H9 (cell line): ENCODE data around the gene APCDD1L. TPM values are rescaled to one million over a fixed set of nuclear protein-coding genes. Genes with fewer than 3 reads are reported as not detected.

ENCODE experiments used
- DNase-seq: peaks from one replicate; pipeline ENCODE4 v3.0.0-alpha.2; 2017
- H2AFZ ChIP-seq: one replicate; pipeline ENCODE4 v1.6.1; 2013; ENCODE audit warnings: mild to moderate bottlenecking, low read length, control low read depth, moderate library complexity
- H2AK5ac ChIP-seq: 2 replicates; pipeline ENCODE4 v1.6.1; 2013; ENCODE audit warnings: low read length, control low read depth, mixed read lengths; ENCODE audit not compliant: insufficient read length
- H2BK120ac ChIP-seq: one replicate; pipeline ENCODE4 v1.6.1; 2013; ENCODE audit warnings: low read depth, mild to moderate bottlenecking, low read length, control low read depth, inconsistent platforms; ENCODE audit not compliant: poor library complexity, severe bottlenecking
- H2BK12ac ChIP-seq: 2 replicates; pipeline ENCODE4 v1.6.1; 2013; ENCODE audit warnings: low read length, control low read depth, mixed read lengths, low read depth; ENCODE audit not compliant: insufficient read length
- H2BK15ac ChIP-seq: 2 replicates; pipeline ENCODE4 v1.6.1; 2013; ENCODE audit warnings: low read depth, low read length, control low read depth
- H2BK20ac ChIP-seq: one replicate; pipeline ENCODE4 v1.6.1; 2013; ENCODE audit warnings: low read depth, mild to moderate bottlenecking, low read length, control low read depth, inconsistent platforms; ENCODE audit not compliant: poor library complexity, severe bottlenecking
- H2BK5ac ChIP-seq: 2 replicates; pipeline ENCODE4 v1.6.1; 2013; ENCODE audit warnings: low read length, control low read depth, mixed read lengths; ENCODE audit not compliant: insufficient read length
- H3K14ac ChIP-seq: 2 replicates; pipeline ENCODE4 v1.6.1; 2013; ENCODE audit warnings: low read length, control low read depth; ENCODE audit not compliant: insufficient read depth
- H3K18ac ChIP-seq: 2 replicates; pipeline ENCODE4 v1.6.1; 2013; ENCODE audit warnings: low read depth, mild to moderate bottlenecking, mixed read lengths, low read length, control low read depth; ENCODE audit not compliant: insufficient read length
- H3K23ac ChIP-seq: 2 replicates; pipeline ENCODE4 v1.6.1; 2013; ENCODE audit warnings: low read length, control low read depth, mixed read lengths, low read depth; ENCODE audit not compliant: insufficient read length
- H3K23me2 ChIP-seq: 2 replicates; pipeline ENCODE4 v1.6.1; 2013; ENCODE audit warnings: low read depth, mild to moderate bottlenecking, mixed read lengths, low read length, control low read depth; ENCODE audit not compliant: insufficient read length, poor library complexity, severe bottlenecking
- H3K27ac ChIP-seq: 2 replicates; pipeline ENCODE4 v1.5.1; 2013; ENCODE audit warnings: low read length, control low read depth, mixed read lengths, low read depth; ENCODE audit not compliant: insufficient read length
- H3K27me3 ChIP-seq: 2 replicates; pipeline ENCODE4 v1.6.1; 2013; ENCODE audit warnings: low read length, control low read depth, inconsistent platforms; ENCODE audit not compliant: insufficient read depth
- H3K4ac ChIP-seq: 2 replicates; pipeline ENCODE4 v1.6.1; 2013; ENCODE audit warnings: low read depth, mild to moderate bottlenecking, control low read depth, inconsistent platforms, low read length, moderate library complexity
- H3K4me1 ChIP-seq: 2 replicates; pipeline ENCODE4 v1.6.1; 2013; ENCODE audit warnings: low read length, control low read depth, inconsistent platforms; ENCODE audit not compliant: insufficient read depth
- H3K4me2 ChIP-seq: 2 replicates; pipeline ENCODE4 v1.6.1; 2013; ENCODE audit warnings: low read length, control low read depth, mixed read lengths; ENCODE audit not compliant: insufficient read length, insufficient read depth
- H3K56ac ChIP-seq: 2 replicates; pipeline ENCODE4 v1.6.1; 2013; ENCODE audit warnings: low read depth, mild to moderate bottlenecking, mixed read lengths, low read length, control low read depth; ENCODE audit not compliant: insufficient read length
- H3K79me1 ChIP-seq: 2 replicates; pipeline ENCODE4 v1.6.1; 2013; ENCODE audit warnings: low read depth, mild to moderate bottlenecking, moderate library complexity, low read length, control low read depth, inconsistent platforms; ENCODE audit not compliant: insufficient read depth, poor library complexity, severe bottlenecking
- H3K79me2 ChIP-seq: 2 replicates; pipeline ENCODE4 v1.6.1; 2013; ENCODE audit warnings: low read length, control low read depth, inconsistent platforms; ENCODE audit not compliant: insufficient read depth
- H3K9ac ChIP-seq: 2 replicates; pipeline ENCODE4 v1.6.1; 2013; ENCODE audit warnings: low read length, control low read depth, mixed read lengths; ENCODE audit not compliant: insufficient read length; ENCODE audit errors: extremely low read depth
- H3K9me3 ChIP-seq: one replicate; pipeline ENCODE4 v1.6.1; 2013; ENCODE audit warnings: low read depth, low read length, inconsistent platforms; ENCODE audit not compliant: control insufficient read depth
- H3T11ph ChIP-seq: one replicate; pipeline ENCODE4 v1.6.1; 2013; ENCODE audit warnings: mild to moderate bottlenecking, low read length, control low read depth, inconsistent platforms
- H4K20me1 ChIP-seq: one replicate; pipeline ENCODE4 v1.6.1; 2013; ENCODE audit not compliant: control insufficient read depth, insufficient read length, insufficient read depth
- H4K5ac ChIP-seq: 2 replicates; pipeline ENCODE4 v1.6.1; 2013; ENCODE audit warnings: low read depth, mild to moderate bottlenecking, mixed read lengths, low read length, control low read depth; ENCODE audit not compliant: insufficient read length
- H4K8ac ChIP-seq: replicated peaks from 2 replicates; pipeline ENCODE4 v1.6.1; 2013; ENCODE audit warnings: low read length, control low read depth, mixed read lengths, low read depth; ENCODE audit not compliant: insufficient read length
- H4K91ac ChIP-seq: 2 replicates; pipeline ENCODE4 v1.6.1; 2013; ENCODE audit warnings: low read depth, mild to moderate bottlenecking, moderate library complexity, mixed read lengths, low read length, control low read depth; ENCODE audit not compliant: insufficient read length
- H3K27ac Mint-ChIP-seq, 3 experiments: 2 replicates in 2 of 3; 3 replicates in 1 of 3; pipeline ENCODE4 v1.8.0; 2020 to 2021; ENCODE audit warnings: mixed read lengths in 3 of 3, mild to moderate bottlenecking in 1 of 3, moderate library complexity in 1 of 3
- H3K27me3 Mint-ChIP-seq: 2 replicates; pipeline ENCODE4 v1.8.0; 2021; ENCODE audit warnings: low read depth, mild to moderate bottlenecking, moderate library complexity, mixed read lengths
- H3K36me3 Mint-ChIP-seq, 3 experiments: 2 replicates in 2 of 3; 3 replicates in 1 of 3; pipeline ENCODE4 v1.8.0; 2020 to 2021; ENCODE audit warnings: low read depth in 3 of 3, mixed read lengths in 3 of 3; ENCODE audit not compliant: insufficient read depth in 1 of 3
- H3K4me1 Mint-ChIP-seq, 2 experiments: 2 replicates each; pipeline ENCODE4 v1.8.0; 2020; ENCODE audit warnings: mixed read lengths in 2 of 2
- H3K4me3 Mint-ChIP-seq, 2 experiments: 2 replicates in 1 of 2; 3 replicates in 1 of 2; pipeline ENCODE4 v1.8.0; 2020 to 2021; ENCODE audit warnings: mild to moderate bottlenecking in 2 of 2, mixed read lengths in 2 of 2, moderate library complexity in 1 of 2
- H3K9me3 Mint-ChIP-seq, 2 experiments: 2 replicates in 1 of 2; 3 replicates in 1 of 2; pipeline ENCODE4 v1.8.0; 2020; ENCODE audit warnings: mild to moderate bottlenecking in 2 of 2, mixed read lengths in 2 of 2, moderate library complexity in 1 of 2
- WGBS: extraction: QIAGEN DNeasy Blood & Tissue Kit; methylation state at CpG from one replicate; pipeline ENCODE4 v1.1.7; 2013; ENCODE audit warnings: missing lambda C conversion rate, low lambda C conversion rate, mixed read lengths; ENCODE audit not compliant: insufficient read length; ENCODE audit errors: extremely low coverage; 5-methylcytosine and 5-hydroxymethylcytosine counted together
- total RNA-seq: library from RNA; stranded (reverse); gene quantifications from 2 replicates; pipeline ENCODE4 v1.2.1, GENCODE V29; 2021
- TF ChIP-seq, protein P1 (sequence below): fragments of 200-600 bp; sonication (generic); conservative IDR thresholded peaks from 3 replicates; pipeline ENCODE4 v1.8.0; 2021; ENCODE audit warnings: antibody characterized with exemption, mild to moderate bottlenecking

Gene APCDD1L
- total RNA-seq, 1 experiment from 2014 or later = 0.68 TPM

DNA sequence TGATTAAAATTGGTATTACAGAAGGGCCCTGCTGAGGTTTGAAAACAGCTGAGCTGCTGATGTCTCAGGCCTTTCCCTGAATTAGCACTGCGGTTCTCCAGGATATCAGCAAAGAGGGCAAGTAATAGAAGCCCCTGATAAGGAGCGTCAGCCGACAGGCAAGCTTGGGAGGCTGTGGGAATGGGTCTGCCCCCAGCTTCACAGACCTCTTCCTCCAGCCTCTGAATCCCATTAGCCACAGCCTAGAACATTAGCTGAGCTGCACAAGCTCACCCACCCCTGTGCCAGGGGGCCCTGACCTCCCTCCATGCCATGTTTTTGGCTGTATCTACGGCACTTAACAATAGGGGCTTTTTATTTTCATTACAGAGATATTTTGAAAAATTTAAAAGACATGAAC lies 66.2 kb downstream of the APCDD1L start:
- H3K9me3 Mint-ChIP-seq = no peaks in the 10 kb centered on the region
- H2BK5ac ChIP-seq = no peak overlapping the region
- H4K91ac ChIP-seq = no peak overlapping the region
- H2BK120ac ChIP-seq = no peak overlapping the region
- H3K27me3 Mint-ChIP-seq = no peaks in the 10 kb centered on the region
- no peaks in the 10 kb centered on the region for H3K79me2 ChIP-seq
- no peak overlapping the region for H4K5ac ChIP-seq
- DNase-seq = no peak
- no peak overlapping the region for H3K4ac ChIP-seq
- H3K23ac ChIP-seq = no peak overlapping the region
- H3K27ac Mint-ChIP-seq = peak overlapping the region in 1 of 3 experiments; percentile 11; a peak in 3 of 7 replicates
- H3K4me2 ChIP-seq = no peak overlapping the region
- TF ChIP-seq, protein P1, sequence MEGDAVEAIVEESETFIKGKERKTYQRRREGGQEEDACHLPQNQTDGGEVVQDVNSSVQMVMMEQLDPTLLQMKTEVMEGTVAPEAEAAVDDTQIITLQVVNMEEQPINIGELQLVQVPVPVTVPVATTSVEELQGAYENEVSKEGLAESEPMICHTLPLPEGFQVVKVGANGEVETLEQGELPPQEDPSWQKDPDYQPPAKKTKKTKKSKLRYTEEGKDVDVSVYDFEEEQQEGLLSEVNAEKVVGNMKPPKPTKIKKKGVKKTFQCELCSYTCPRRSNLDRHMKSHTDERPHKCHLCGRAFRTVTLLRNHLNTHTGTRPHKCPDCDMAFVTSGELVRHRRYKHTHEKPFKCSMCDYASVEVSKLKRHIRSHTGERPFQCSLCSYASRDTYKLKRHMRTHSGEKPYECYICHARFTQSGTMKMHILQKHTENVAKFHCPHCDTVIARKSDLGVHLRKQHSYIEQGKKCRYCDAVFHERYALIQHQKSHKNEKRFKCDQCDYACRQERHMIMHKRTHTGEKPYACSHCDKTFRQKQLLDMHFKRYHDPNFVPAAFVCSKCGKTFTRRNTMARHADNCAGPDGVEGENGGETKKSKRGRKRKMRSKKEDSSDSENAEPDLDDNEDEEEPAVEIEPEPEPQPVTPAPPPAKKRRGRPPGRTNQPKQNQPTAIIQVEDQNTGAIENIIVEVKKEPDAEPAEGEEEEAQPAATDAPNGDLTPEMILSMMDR = no peak
- H3K27me3 ChIP-seq = no peaks in the 10 kb centered on the region
- H3K27ac ChIP-seq = no peak overlapping the region
- no peak overlapping the region for H2BK20ac ChIP-seq
- H2AK5ac ChIP-seq = no peak overlapping the region
- H2BK12ac ChIP-seq = no peak overlapping the region
- peaks cover 3 to 27% (median 19%) of the 10 kb centered on the region in 3 experiments; a peak in 6 of 7 replicates for H3K36me3 Mint-ChIP-seq
- no peaks in the 10 kb centered on the region for H4K20me1 ChIP-seq
- no peak overlapping the region for H3K4me3 Mint-ChIP-seq
- peaks cover 5% of the 10 kb centered on the region; the same call in 1 of the 2 replicates for H3K4me1 ChIP-seq
- no peaks in the 10 kb centered on the region for H3K79me1 ChIP-seq
- no CpG with 5 or more reads among the region's 4 CpGs for WGBS
- H3K18ac ChIP-seq = no peak overlapping the region
- no peak overlapping the region for H3T11ph ChIP-seq
- no peaks in the 10 kb centered on the region for H3K23me2 ChIP-seq
- no peak overlapping the region for H3K14ac ChIP-seq
- peaks cover 30 to 38% of the 10 kb centered on the region in 2 experiments for H3K4me1 Mint-ChIP-seq
- no peak overlapping the region for H4K8ac ChIP-seq
- H2AFZ ChIP-seq = no peak overlapping the region
- no peak overlapping the region for H2BK15ac ChIP-seq
- H3K9ac ChIP-seq = no peak overlapping the region
- no peak overlapping the region for H3K56ac ChIP-seq
- no peaks in the 10 kb centered on the region for H3K9me3 ChIP-seq
